GM19193 (cell line): ENCODE measurements around the gene LY6G5C.
A peak's percentile ranks its signal among the peaks of the same experiment; 100 is the strongest.

Source experiments
- POLR2A ChIP-seq: IDR thresholded peaks from 4 replicates; pipeline ENCODE4 v1.6.1; 2011; ENCODE audit not compliant: insufficient read depth, insufficient read length; ENCODE audit errors: extremely low read depth

Gene LY6G5C

GRCh38 chr6:31652925-31653724 lies 27.7 kb downstream of the LY6G5C start:
- TF ChIP-seq POLR2A: peak; percentile 74

- no peak for TF ChIP-seq POLR2A
These were observed 29.2 kb downstream of the LY6G5C start for GRCh38 chr6:31651602-31652191.

GRCh38 chr6:31645325-31645724 lies 35.5 kb downstream of the LY6G5C start:
- no peak for TF ChIP-seq POLR2A

GRCh38 chr6:31643818-31644454 lies 36.9 kb downstream of the LY6G5C start:
- no peak for TF ChIP-seq POLR2A

DNA sequence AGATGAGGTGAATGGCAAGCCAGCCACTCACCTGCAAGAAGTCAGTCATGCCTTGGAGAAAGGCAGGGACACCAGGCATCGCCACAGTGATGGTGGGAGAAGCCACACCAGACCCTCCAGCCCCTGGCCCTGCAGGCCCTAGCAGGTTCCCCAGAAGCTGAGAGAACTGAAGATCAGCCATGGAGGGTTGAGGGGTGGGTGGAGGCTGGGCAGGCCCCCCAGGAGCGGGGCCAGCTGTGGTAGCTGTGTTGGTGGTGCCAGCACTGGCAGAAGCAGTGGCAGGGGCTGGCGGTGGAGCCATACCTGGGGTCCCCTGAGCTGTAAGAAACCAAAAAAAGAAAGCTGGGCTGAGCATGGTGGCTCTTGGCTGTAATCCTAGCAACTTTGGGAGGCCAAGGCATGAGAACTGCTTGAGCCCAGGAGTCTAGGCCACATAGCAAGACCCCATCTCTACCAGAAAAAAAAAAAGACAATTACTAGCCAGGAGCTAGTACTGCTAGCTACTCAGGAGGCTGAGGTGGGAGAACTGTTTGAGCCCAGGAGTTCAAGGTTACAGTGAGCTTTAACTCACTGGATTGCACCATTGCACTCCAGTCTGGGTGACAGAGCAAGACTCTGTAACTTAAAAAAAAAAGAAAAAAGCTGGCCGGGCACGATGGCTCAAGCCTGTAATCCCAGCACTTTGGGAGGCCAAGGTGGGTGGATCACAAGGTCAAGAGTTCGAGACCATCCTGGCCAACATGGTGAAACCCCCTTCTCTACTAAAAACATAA lies 37.9 kb downstream of the LY6G5C start:
- no peak for TF ChIP-seq POLR2A

DNA sequence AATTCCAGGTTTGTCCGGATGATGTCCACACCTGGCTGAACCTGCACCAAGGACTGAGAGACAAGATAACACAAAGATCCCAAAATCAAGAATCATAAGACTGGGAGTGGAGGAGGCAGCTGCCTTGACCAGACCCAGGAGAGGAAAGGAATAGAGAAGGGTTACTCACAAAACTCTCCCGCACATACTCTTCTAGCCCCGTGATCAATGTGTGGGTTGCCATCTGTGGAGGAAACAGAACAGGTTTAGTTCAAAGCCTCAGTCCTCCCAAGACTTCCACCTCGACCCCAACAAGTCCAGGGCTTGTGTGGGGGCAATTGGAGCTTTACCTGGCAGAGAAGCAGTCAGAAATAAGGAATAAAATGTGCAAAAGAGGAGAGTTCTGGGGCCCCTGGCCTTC lies 39.5 kb downstream of the LY6G5C start:
- no peak for TF ChIP-seq POLR2A

DNA sequence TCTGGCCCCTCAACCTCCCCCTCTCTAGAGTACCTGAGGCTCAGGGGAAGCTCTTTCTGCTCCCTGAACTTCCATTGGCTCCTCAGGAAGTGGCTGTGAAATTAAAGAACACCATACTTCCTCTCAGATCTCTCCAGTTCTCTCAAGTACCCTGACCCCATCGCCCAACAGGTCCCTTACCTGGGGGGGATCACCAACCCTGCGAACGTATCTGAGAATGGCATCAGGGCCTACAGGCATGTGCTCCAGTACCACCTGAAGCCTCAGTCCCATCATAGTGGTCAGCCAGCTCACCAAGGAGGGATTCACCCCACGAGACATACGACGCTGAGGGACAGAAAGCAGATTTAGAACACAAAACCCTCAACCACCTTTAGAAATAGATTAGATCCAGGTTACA lies 40.3 kb downstream of the LY6G5C start:
- no peak for TF ChIP-seq POLR2A

GRCh38 chr6:31639449-31639861 lies 41.4 kb downstream of the LY6G5C start:
- TF ChIP-seq POLR2A: no peak

GRCh38 chr6:31639043-31639442 lies 41.8 kb downstream of the LY6G5C start:
- TF ChIP-seq POLR2A: peak; percentile 12

DNA sequence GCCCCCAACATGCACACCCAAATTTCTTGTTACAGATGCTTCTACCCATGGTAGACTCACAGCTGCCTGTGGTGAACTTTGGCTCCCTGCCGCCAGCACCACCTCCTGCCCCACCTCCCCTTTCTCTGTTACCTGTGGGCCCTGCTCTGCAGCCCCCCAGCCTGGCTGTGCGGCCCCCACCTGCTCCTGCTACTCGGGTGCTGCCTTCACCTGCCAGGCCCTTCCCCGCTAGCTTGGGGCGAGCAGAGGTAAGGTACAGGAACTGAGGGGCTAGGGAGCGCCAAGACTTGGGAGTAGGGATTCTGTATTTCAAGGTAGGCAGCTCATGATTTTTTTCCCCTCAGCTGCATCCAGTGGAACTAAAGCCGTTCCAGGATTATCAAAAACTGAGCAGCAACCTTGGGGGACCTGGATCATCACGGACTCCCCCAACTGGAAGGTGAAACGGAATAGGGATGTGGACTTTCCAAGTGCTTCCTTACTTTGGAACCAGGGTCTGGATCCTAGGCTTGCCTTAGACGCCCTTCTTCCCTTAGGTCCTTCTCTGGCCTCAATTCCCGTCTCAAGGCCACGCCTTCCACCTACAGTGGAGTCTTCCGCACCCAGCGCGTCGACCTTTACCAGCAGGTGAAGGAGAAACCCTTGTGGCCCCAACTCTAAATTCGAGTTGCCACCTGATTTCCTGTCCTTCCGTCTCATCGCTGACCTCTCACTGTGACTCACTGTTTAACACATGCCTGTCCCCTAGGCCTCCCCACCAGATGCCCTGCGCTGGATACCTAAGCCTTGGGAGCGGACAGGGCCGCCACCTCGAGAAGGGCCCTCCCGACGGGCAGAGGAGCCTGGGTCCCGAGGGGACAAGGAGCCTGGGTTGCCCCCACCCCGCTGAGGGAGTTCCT lies 43.9 kb downstream of the LY6G5C start:
- TF ChIP-seq POLR2A: peak; percentile 17

- TF ChIP-seq POLR2A: no peak
These were observed 45.8 kb downstream of the LY6G5C start for GRCh38 chr6:31634969-31635575.

DNA sequence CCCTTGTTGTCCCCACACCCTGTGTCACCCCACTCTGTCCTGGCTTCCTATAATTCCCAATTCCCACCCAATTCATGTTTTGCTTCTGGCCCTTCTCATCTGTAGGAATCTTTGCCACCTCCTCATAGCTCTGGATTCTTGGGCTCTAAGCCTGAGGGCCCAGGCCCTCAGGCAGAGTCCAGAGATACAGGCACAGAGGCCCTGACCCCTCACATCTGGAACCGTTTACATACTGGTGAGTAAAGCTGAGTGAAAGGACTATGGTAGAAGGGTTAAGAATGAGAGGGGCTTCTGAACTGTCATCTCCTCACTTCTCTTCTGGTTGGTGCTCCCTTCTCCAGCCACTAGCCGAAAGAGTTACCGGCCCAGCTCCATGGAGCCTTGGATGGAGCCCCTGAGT lies 46.7 kb downstream of the LY6G5C start:
- no peak for TF ChIP-seq POLR2A

- TF ChIP-seq POLR2A: no peak
These were observed 47.4 kb downstream of the LY6G5C start for GRCh38 chr6:31633447-31633846.
